ENCODE measurements around the gene GUCY2F. TPM values are rescaled to one million over a fixed set of nuclear protein-coding genes. Genes with fewer than 3 reads are reported as not detected.

Gene GUCY2F
- total RNA-seq, 1 experiment from 2014 or later: not detected

GRCh38 chrX:109440475-109440874 is 41.4 kb downstream of the GUCY2F start:
- no TSS peak for BruUV-seq (replicated peaks)
- Mint-ChIP-seq H3K36me3 (ENCODE audit: insufficient read depth, unreplicated experiment) (no peaks in the 10 kb centered on the region), H3K27me3 (ENCODE audit: unreplicated experiment) (peaks cover 11% of the 10 kb centered on the region), H3K27ac (ENCODE audit: unreplicated experiment) (no peak overlapping the region), H3K9me3 (ENCODE audit: low read depth, unreplicated experiment) (no peaks in the 10 kb centered on the region), H3K4me1 (ENCODE audit: low read depth, unreplicated experiment) (no peaks in the 10 kb centered on the region), H3K4me3 (ENCODE audit: low read depth, unreplicated experiment) (no peak overlapping the region)
- TF ChIP-seq CTCF (IDR thresholded peaks at IDR 0.05; ENCODE audit: unreplicated experiment): no peak
- intact Hi-C loops (cut with micrococcal nuclease; ENCODE audit: unreplicated experiment): no loop called here
- CTCF ChIA-PET: no interaction called here
- no peak for DNase-seq

- peaks cover 14% of the 10 kb centered on the region for H3K27me3 Mint-ChIP-seq (ENCODE audit: unreplicated experiment)
- H3K4me3 Mint-ChIP-seq (ENCODE audit: low read depth, unreplicated experiment): no peak overlapping the region
- no peaks in the 10 kb centered on the region for H3K4me1 Mint-ChIP-seq (ENCODE audit: low read depth, unreplicated experiment)
- no peaks in the 10 kb centered on the region for H3K9me3 Mint-ChIP-seq (ENCODE audit: low read depth, unreplicated experiment)
- no peak for TF ChIP-seq CTCF (IDR thresholded peaks at IDR 0.05; ENCODE audit: unreplicated experiment)
- no peaks in the 10 kb centered on the region for H3K36me3 Mint-ChIP-seq (ENCODE audit: insufficient read depth, unreplicated experiment)
- no peak overlapping the region for H3K27ac Mint-ChIP-seq (ENCODE audit: unreplicated experiment)
- BruUV-seq (replicated peaks): no TSS peak
- CTCF ChIA-PET: no interaction called here
- no peak for DNase-seq
- intact Hi-C loops (cut with micrococcal nuclease; ENCODE audit: unreplicated experiment): no loop called here
Observed at GRCh38 chrX:109409181-109409580, 72.7 kb downstream of the GUCY2F start.

DNA sequence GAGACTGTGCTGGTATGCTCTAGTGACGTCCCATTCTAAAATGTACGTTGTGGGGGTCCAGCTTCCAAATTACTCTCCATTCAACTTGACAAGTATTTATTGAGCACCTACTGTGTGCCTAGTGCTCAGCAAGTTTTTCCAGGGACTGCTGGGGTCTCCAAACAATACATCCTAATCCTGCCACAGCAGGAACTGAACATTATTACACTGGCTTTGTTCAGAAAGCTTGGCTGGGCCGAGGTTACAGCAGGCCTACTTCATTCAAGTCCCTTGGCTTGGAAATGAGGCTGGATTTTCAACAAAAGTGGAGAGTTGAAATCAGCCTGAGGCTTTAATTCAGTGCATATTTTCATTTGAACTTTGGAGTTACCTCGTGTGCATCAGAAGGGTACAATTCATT is 78.0 kb downstream of the GUCY2F start:
- CTCF ChIA-PET: no interaction called here
- intact Hi-C loops (cut with micrococcal nuclease; ENCODE audit: unreplicated experiment): no loop called here
- no peak for DNase-seq
- no peak for TF ChIP-seq CTCF (IDR thresholded peaks at IDR 0.05; ENCODE audit: unreplicated experiment)
- no peaks in the 10 kb centered on the region for H3K9me3 Mint-ChIP-seq (ENCODE audit: low read depth, unreplicated experiment)
- H3K27me3 Mint-ChIP-seq (ENCODE audit: unreplicated experiment): peaks cover 42% of the 10 kb centered on the region
- no peak overlapping the region for H3K4me3 Mint-ChIP-seq (ENCODE audit: low read depth, unreplicated experiment)
- no peaks in the 10 kb centered on the region for H3K4me1 Mint-ChIP-seq (ENCODE audit: low read depth, unreplicated experiment)
- H3K27ac Mint-ChIP-seq (ENCODE audit: unreplicated experiment): no peak overlapping the region
- no peaks in the 10 kb centered on the region for H3K36me3 Mint-ChIP-seq (ENCODE audit: insufficient read depth, unreplicated experiment)
- no TSS peak for BruUV-seq (replicated peaks)

DNA sequence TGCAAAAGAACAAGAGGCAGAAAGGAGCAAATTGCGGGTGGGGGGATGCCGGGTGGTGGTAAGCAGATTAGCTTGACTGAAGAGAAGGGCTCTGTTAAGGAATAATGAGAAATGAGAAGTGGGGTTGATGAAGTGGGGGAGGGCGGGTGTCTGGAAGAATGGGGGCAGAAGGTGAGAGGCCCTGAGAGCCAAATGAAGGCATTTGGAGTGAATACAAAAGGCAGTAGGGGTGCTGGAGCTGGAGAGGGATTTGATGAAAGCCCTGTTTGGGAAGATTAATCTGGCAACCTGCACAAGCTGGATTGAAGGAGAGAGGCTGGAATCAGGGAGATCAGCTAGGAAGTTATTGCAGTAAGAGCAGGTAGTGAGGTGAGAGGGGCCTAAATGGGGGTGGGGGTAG is 82.1 kb downstream of the GUCY2F start:
- no peak overlapping the region for H3K27ac Mint-ChIP-seq (ENCODE audit: unreplicated experiment)
- BruUV-seq (replicated peaks): no TSS peak
- intact Hi-C loops (cut with micrococcal nuclease; ENCODE audit: unreplicated experiment): no loop called here
- H3K4me1 Mint-ChIP-seq (ENCODE audit: low read depth, unreplicated experiment): no peaks in the 10 kb centered on the region
- CTCF ChIA-PET: no interaction called here
- peaks cover 67% of the 10 kb centered on the region for H3K27me3 Mint-ChIP-seq (ENCODE audit: unreplicated experiment)
- no peak overlapping the region for H3K4me3 Mint-ChIP-seq (ENCODE audit: low read depth, unreplicated experiment)
- DNase-seq: no peak
- no peak for TF ChIP-seq CTCF (IDR thresholded peaks at IDR 0.05; ENCODE audit: unreplicated experiment)
- H3K9me3 Mint-ChIP-seq (ENCODE audit: low read depth, unreplicated experiment): no peaks in the 10 kb centered on the region
- H3K36me3 Mint-ChIP-seq (ENCODE audit: insufficient read depth, unreplicated experiment): no peaks in the 10 kb centered on the region

- Mint-ChIP-seq H3K27ac (ENCODE audit: unreplicated experiment) (no peak overlapping the region), H3K36me3 (ENCODE audit: insufficient read depth, unreplicated experiment) (no peaks in the 10 kb centered on the region), H3K9me3 (ENCODE audit: low read depth, unreplicated experiment) (no peaks in the 10 kb centered on the region), H3K4me1 (ENCODE audit: low read depth, unreplicated experiment) (no peaks in the 10 kb centered on the region), H3K4me3 (ENCODE audit: low read depth, unreplicated experiment) (no peak overlapping the region), H3K27me3 (ENCODE audit: unreplicated experiment) (peaks cover 77% of the 10 kb centered on the region)
- TF ChIP-seq CTCF (IDR thresholded peaks at IDR 0.05; ENCODE audit: unreplicated experiment): no peak
- intact Hi-C loops (cut with micrococcal nuclease; ENCODE audit: unreplicated experiment): no loop called here
- CTCF ChIA-PET: no interaction called here
- no peak for DNase-seq
- no TSS peak for BruUV-seq (replicated peaks)
Observed at GRCh38 chrX:109398833-109399232, 83.1 kb downstream of the GUCY2F start.
